H9 (cell line): ENCODE data around the gene ANAPC1. TPM values are rescaled to one million over a fixed set of nuclear protein-coding genes. Genes with fewer than 3 reads are reported as not detected.

Experiments
- DNase-seq: peaks from one replicate; pipeline ENCODE4 v3.0.0-alpha.2; 2017
- H2AFZ ChIP-seq: one replicate; pipeline ENCODE4 v1.6.1; 2013; ENCODE audit warnings: mild to moderate bottlenecking, low read length, control low read depth, moderate library complexity
- H2AK5ac ChIP-seq: 2 replicates; pipeline ENCODE4 v1.6.1; 2013; ENCODE audit warnings: low read length, control low read depth, mixed read lengths; ENCODE audit not compliant: insufficient read length
- H2BK120ac ChIP-seq: one replicate; pipeline ENCODE4 v1.6.1; 2013; ENCODE audit warnings: low read depth, mild to moderate bottlenecking, low read length, control low read depth, inconsistent platforms; ENCODE audit not compliant: poor library complexity, severe bottlenecking
- H2BK12ac ChIP-seq: 2 replicates; pipeline ENCODE4 v1.6.1; 2013; ENCODE audit warnings: low read length, control low read depth, mixed read lengths, low read depth; ENCODE audit not compliant: insufficient read length
- H2BK15ac ChIP-seq: 2 replicates; pipeline ENCODE4 v1.6.1; 2013; ENCODE audit warnings: low read depth, low read length, control low read depth
- H2BK20ac ChIP-seq: one replicate; pipeline ENCODE4 v1.6.1; 2013; ENCODE audit warnings: low read depth, mild to moderate bottlenecking, low read length, control low read depth, inconsistent platforms; ENCODE audit not compliant: poor library complexity, severe bottlenecking
- H2BK5ac ChIP-seq: 2 replicates; pipeline ENCODE4 v1.6.1; 2013; ENCODE audit warnings: low read length, control low read depth, mixed read lengths; ENCODE audit not compliant: insufficient read length
- H3K14ac ChIP-seq: 2 replicates; pipeline ENCODE4 v1.6.1; 2013; ENCODE audit warnings: low read length, control low read depth; ENCODE audit not compliant: insufficient read depth
- H3K18ac ChIP-seq: 2 replicates; pipeline ENCODE4 v1.6.1; 2013; ENCODE audit warnings: low read depth, mild to moderate bottlenecking, mixed read lengths, low read length, control low read depth; ENCODE audit not compliant: insufficient read length
- H3K23ac ChIP-seq: 2 replicates; pipeline ENCODE4 v1.6.1; 2013; ENCODE audit warnings: low read length, control low read depth, mixed read lengths, low read depth; ENCODE audit not compliant: insufficient read length
- H3K23me2 ChIP-seq: 2 replicates; pipeline ENCODE4 v1.6.1; 2013; ENCODE audit warnings: low read depth, mild to moderate bottlenecking, mixed read lengths, low read length, control low read depth; ENCODE audit not compliant: insufficient read length, poor library complexity, severe bottlenecking
- H3K27ac ChIP-seq: 2 replicates; pipeline ENCODE4 v1.5.1; 2013; ENCODE audit warnings: low read length, control low read depth, mixed read lengths, low read depth; ENCODE audit not compliant: insufficient read length
- H3K27me3 ChIP-seq: 2 replicates; pipeline ENCODE4 v1.6.1; 2013; ENCODE audit warnings: low read length, control low read depth, inconsistent platforms; ENCODE audit not compliant: insufficient read depth
- H3K4ac ChIP-seq: 2 replicates; pipeline ENCODE4 v1.6.1; 2013; ENCODE audit warnings: low read depth, mild to moderate bottlenecking, control low read depth, inconsistent platforms, low read length, moderate library complexity
- H3K4me1 ChIP-seq: 2 replicates; pipeline ENCODE4 v1.6.1; 2013; ENCODE audit warnings: low read length, control low read depth, inconsistent platforms; ENCODE audit not compliant: insufficient read depth
- H3K4me2 ChIP-seq: 2 replicates; pipeline ENCODE4 v1.6.1; 2013; ENCODE audit warnings: low read length, control low read depth, mixed read lengths; ENCODE audit not compliant: insufficient read length, insufficient read depth
- H3K56ac ChIP-seq: 2 replicates; pipeline ENCODE4 v1.6.1; 2013; ENCODE audit warnings: low read depth, mild to moderate bottlenecking, mixed read lengths, low read length, control low read depth; ENCODE audit not compliant: insufficient read length
- H3K79me1 ChIP-seq: 2 replicates; pipeline ENCODE4 v1.6.1; 2013; ENCODE audit warnings: low read depth, mild to moderate bottlenecking, moderate library complexity, low read length, control low read depth, inconsistent platforms; ENCODE audit not compliant: insufficient read depth, poor library complexity, severe bottlenecking
- H3K79me2 ChIP-seq: 2 replicates; pipeline ENCODE4 v1.6.1; 2013; ENCODE audit warnings: low read length, control low read depth, inconsistent platforms; ENCODE audit not compliant: insufficient read depth
- H3K9ac ChIP-seq: 2 replicates; pipeline ENCODE4 v1.6.1; 2013; ENCODE audit warnings: low read length, control low read depth, mixed read lengths; ENCODE audit not compliant: insufficient read length; ENCODE audit errors: extremely low read depth
- H3K9me3 ChIP-seq: one replicate; pipeline ENCODE4 v1.6.1; 2013; ENCODE audit warnings: low read depth, low read length, inconsistent platforms; ENCODE audit not compliant: control insufficient read depth
- H3T11ph ChIP-seq: one replicate; pipeline ENCODE4 v1.6.1; 2013; ENCODE audit warnings: mild to moderate bottlenecking, low read length, control low read depth, inconsistent platforms
- H4K20me1 ChIP-seq: one replicate; pipeline ENCODE4 v1.6.1; 2013; ENCODE audit not compliant: control insufficient read depth, insufficient read length, insufficient read depth
- H4K5ac ChIP-seq: 2 replicates; pipeline ENCODE4 v1.6.1; 2013; ENCODE audit warnings: low read depth, mild to moderate bottlenecking, mixed read lengths, low read length, control low read depth; ENCODE audit not compliant: insufficient read length
- H4K8ac ChIP-seq: replicated peaks from 2 replicates; pipeline ENCODE4 v1.6.1; 2013; ENCODE audit warnings: low read length, control low read depth, mixed read lengths, low read depth; ENCODE audit not compliant: insufficient read length
- H4K91ac ChIP-seq: 2 replicates; pipeline ENCODE4 v1.6.1; 2013; ENCODE audit warnings: low read depth, mild to moderate bottlenecking, moderate library complexity, mixed read lengths, low read length, control low read depth; ENCODE audit not compliant: insufficient read length
- H3K27ac Mint-ChIP-seq, 3 experiments: 2 replicates in 2 of 3; 3 replicates in 1 of 3; pipeline ENCODE4 v1.8.0; 2020 to 2021; ENCODE audit warnings: mixed read lengths in 3 of 3, mild to moderate bottlenecking in 1 of 3, moderate library complexity in 1 of 3
- H3K27me3 Mint-ChIP-seq: 2 replicates; pipeline ENCODE4 v1.8.0; 2021; ENCODE audit warnings: low read depth, mild to moderate bottlenecking, moderate library complexity, mixed read lengths
- H3K36me3 Mint-ChIP-seq, 3 experiments: 2 replicates in 2 of 3; 3 replicates in 1 of 3; pipeline ENCODE4 v1.8.0; 2020 to 2021; ENCODE audit warnings: low read depth in 3 of 3, mixed read lengths in 3 of 3; ENCODE audit not compliant: insufficient read depth in 1 of 3
- H3K4me1 Mint-ChIP-seq, 2 experiments: 2 replicates each; pipeline ENCODE4 v1.8.0; 2020; ENCODE audit warnings: mixed read lengths in 2 of 2
- H3K4me3 Mint-ChIP-seq, 2 experiments: 2 replicates in 1 of 2; 3 replicates in 1 of 2; pipeline ENCODE4 v1.8.0; 2020 to 2021; ENCODE audit warnings: mild to moderate bottlenecking in 2 of 2, mixed read lengths in 2 of 2, moderate library complexity in 1 of 2
- H3K9me3 Mint-ChIP-seq, 2 experiments: 2 replicates in 1 of 2; 3 replicates in 1 of 2; pipeline ENCODE4 v1.8.0; 2020; ENCODE audit warnings: mild to moderate bottlenecking in 2 of 2, mixed read lengths in 2 of 2, moderate library complexity in 1 of 2
- WGBS: extraction: QIAGEN DNeasy Blood & Tissue Kit; methylation state at CpG from one replicate; pipeline ENCODE4 v1.1.7; 2013; ENCODE audit warnings: missing lambda C conversion rate, low lambda C conversion rate, mixed read lengths; ENCODE audit not compliant: insufficient read length; ENCODE audit errors: extremely low coverage; 5-methylcytosine and 5-hydroxymethylcytosine counted together
- total RNA-seq: library from RNA; stranded (reverse); gene quantifications from 2 replicates; pipeline ENCODE4 v1.2.1, GENCODE V29; 2021
- TF ChIP-seq, protein P1 (sequence below): fragments of 200-600 bp; sonication (generic); conservative IDR thresholded peaks from 3 replicates; pipeline ENCODE4 v1.8.0; 2021; ENCODE audit warnings: antibody characterized with exemption, mild to moderate bottlenecking

Gene ANAPC1
- total RNA-seq, 1 experiment from 2014 or later = 79.1 TPM

DNA sequence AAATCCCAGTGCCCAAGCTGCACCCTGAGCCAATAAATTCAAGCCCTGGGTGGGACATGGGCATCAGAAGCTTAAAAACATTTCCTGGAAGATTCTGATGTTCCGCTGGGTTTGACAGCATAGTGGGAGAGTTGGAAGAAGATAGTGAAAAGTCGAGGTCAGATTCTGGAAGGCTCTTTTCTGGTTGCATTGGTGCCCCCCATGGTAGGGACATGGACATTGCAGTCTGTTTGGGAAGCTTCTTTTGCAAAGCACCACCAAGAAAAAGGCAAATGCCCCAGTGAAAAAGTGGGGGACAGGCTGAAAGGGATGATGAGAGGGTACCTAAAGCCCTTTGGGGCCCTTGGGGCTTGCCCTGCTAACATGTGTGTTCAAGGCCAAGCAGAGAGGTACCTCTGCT is 35.4 kb upstream of the ANAPC1 start:
- H3K27me3 ChIP-seq = no peaks in the 10 kb centered on the region
- no peak overlapping the region for H4K8ac ChIP-seq
- DNase-seq = no peak
- no peaks in the 10 kb centered on the region for H3K4me1 ChIP-seq
- H3T11ph ChIP-seq = no peak overlapping the region
- H3K56ac ChIP-seq = no peak overlapping the region
- H3K4me1 Mint-ChIP-seq = peaks cover 0 to 3% of the 10 kb centered on the region in 2 experiments; a peak in 1 of 4 replicates
- H2AK5ac ChIP-seq = no peak overlapping the region
- H3K79me2 ChIP-seq = no peaks in the 10 kb centered on the region
- no peak overlapping the region for H2BK15ac ChIP-seq
- WGBS = no CpG with 5 or more reads among the region's 2 CpGs
- H2AFZ ChIP-seq = no peak overlapping the region
- H3K4me3 Mint-ChIP-seq = no peak overlapping the region
- H3K9ac ChIP-seq = no peak overlapping the region
- H2BK120ac ChIP-seq = no peak overlapping the region
- H3K14ac ChIP-seq = no peak overlapping the region
- H4K20me1 ChIP-seq = no peaks in the 10 kb centered on the region
- H3K27ac ChIP-seq = no peak overlapping the region
- no peak overlapping the region for H3K23ac ChIP-seq
- H4K5ac ChIP-seq = no peak overlapping the region
- H3K27me3 Mint-ChIP-seq = no peaks in the 10 kb centered on the region
- H3K36me3 Mint-ChIP-seq = no peaks in the 10 kb centered on the region
- H3K4ac ChIP-seq = no peak overlapping the region
- no peak overlapping the region for H2BK12ac ChIP-seq
- H3K9me3 Mint-ChIP-seq = no peaks in the 10 kb centered on the region
- H3K27ac Mint-ChIP-seq = peak overlapping the region in 1 of 3 experiments; percentile 5; a peak in 1 of 7 replicates
- no peak overlapping the region for H2BK20ac ChIP-seq
- H3K23me2 ChIP-seq = no peaks in the 10 kb centered on the region
- H3K18ac ChIP-seq = no peak overlapping the region
- H3K4me2 ChIP-seq = no peak overlapping the region
- TF ChIP-seq, protein P1, sequence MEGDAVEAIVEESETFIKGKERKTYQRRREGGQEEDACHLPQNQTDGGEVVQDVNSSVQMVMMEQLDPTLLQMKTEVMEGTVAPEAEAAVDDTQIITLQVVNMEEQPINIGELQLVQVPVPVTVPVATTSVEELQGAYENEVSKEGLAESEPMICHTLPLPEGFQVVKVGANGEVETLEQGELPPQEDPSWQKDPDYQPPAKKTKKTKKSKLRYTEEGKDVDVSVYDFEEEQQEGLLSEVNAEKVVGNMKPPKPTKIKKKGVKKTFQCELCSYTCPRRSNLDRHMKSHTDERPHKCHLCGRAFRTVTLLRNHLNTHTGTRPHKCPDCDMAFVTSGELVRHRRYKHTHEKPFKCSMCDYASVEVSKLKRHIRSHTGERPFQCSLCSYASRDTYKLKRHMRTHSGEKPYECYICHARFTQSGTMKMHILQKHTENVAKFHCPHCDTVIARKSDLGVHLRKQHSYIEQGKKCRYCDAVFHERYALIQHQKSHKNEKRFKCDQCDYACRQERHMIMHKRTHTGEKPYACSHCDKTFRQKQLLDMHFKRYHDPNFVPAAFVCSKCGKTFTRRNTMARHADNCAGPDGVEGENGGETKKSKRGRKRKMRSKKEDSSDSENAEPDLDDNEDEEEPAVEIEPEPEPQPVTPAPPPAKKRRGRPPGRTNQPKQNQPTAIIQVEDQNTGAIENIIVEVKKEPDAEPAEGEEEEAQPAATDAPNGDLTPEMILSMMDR = peak; percentile 59
- H3K79me1 ChIP-seq = no peaks in the 10 kb centered on the region
- no peaks in the 10 kb centered on the region for H3K9me3 ChIP-seq
- no peak overlapping the region for H2BK5ac ChIP-seq
- no peak overlapping the region for H4K91ac ChIP-seq
